KG1 (cell line): Measurements from ENCODE around the gene ADAMTS12.
"Not testable (repeated sequence)": the region's sequence is repeated elsewhere in the genome, so short reads cannot be mapped to it uniquely, and the experiment has no call there.

ENCODE experiments used
- DNase-seq: peaks from one replicate; lab custom pipeline; 2025; lab: John Stamatoyannopoulos, UW

Gene ADAMTS12

DNA sequence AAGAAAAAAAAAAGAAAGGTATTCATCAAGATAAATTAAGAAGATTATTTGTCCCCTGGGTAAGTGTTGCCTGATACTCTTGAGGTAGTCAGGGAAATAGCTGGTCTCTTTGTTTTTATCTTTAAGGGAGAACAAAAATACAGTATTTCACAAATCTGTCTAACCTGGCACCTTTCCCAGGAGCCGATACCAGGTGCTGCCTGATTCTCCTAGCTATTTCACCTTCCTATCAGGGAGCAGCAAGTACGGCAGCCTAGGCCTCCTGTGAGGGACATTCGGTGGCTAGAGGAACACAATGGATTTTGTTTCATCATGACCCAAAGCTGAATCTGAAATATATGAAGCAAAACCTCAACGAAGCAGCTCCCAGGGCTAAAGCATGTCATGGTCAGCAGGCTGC lies 365.0 kb downstream of the ADAMTS12 start:
- no peak for DNase-seq

- no peak for DNase-seq
Measured at GRCh38 chr5:33524476-33524875, 367.3 kb downstream of the ADAMTS12 start.

DNA sequence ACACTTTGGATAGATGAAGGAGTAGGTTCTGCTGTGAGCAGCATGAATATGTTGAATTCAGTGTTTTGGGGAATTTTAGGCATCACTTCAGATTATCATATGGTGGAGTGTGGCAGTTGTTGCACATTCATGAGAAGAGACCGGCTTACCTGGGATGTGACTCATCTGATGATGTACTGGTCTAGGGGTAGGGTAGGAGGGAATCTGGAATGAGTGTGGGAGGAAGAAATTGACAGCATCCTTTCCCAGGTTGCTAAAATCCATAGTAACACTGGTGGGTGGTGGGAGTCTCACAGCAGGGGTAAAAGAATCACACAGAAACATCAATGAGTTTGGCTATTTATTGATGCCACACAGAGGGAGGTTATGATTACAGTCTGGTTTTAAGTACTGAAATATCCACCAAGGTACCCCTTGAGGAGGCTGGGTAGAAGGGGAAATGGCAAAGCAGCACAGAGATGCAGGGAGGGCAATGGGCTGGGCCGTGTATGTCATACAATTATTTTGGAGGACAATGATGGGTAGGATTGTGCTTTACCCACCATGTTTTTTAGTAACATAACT lies 368.5 kb downstream of the ADAMTS12 start:
- no peak for DNase-seq

- no peak for DNase-seq
Measured at GRCh38 chr5:33516421-33516820, 375.4 kb downstream of the ADAMTS12 start.

DNA sequence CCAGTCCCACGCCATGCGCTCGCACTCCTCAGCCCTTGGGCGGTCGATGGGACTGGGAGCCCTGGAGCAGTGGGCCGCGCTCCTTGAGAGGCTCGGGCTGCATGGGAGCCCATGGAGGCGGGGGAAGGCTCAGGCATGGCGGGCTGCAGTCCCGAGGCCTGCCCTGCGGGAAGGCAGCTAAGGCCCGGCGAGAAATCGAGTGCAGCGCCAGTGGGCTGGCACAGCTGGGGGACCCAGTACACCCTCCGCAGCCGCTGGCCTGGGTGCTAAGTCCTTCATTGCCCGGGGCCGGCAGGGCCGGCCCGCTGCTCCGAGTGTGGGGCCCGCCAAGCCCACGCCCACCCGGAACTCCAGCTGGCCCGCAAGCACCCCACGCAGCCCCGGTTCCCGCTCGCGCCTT lies 376.4 kb downstream of the ADAMTS12 start:
- DNase-seq = not testable (repeated sequence)

DNA sequence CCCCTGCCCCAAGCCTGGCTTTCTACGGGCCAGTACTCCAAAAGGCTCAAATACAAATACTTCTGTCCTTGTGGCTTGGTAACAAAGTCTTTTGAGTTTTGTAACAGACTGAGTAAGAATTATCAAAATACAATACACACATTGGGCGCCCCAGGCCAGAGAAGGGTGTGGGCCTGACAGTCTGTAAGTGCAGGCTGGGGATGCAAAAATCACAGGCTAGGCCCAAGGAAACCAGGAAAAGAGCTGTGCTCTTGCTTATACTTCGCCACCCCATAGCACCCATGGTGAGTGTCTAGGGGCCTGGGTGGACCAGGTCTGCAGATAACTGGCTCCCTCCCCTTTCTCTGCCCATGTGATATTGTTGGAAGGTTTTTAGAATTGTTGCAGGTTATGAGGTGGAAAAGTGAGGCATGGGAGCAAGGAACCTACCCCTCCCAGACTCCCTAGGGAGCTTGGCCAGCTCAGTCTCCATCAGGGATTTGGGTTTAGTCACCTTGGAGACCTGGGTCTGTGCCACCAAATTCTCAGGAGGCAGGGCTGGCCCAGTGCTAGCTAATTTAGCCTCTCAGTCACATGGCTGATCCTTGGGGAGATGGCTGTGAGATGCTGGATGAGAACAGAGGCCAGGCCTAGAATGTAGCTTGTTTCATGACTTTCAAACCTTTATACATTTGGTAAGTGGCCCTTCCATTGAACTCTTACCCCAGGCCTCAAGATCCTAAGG lies 378.2 kb downstream of the ADAMTS12 start:
- DNase-seq = no peak

DNA sequence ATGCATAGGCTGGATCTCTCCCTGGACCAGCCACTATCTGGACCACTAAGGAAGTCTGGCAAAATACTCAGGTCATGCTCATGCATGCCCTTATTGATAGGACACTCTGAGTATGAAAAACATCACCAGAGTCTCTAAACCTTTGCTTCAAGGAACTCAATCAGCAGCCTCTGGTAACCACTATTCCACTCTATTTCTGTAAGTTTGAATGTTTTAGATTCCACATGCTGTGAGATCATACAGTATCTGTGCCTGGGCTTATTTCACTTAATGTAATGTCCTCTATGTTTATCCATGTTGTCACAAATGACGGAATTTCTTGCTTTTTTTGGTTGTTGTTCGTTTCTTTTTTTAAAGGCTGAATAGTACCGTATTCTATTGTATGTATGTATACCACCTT lies 382.8 kb downstream of the ADAMTS12 start:
- no peak for DNase-seq

DNA sequence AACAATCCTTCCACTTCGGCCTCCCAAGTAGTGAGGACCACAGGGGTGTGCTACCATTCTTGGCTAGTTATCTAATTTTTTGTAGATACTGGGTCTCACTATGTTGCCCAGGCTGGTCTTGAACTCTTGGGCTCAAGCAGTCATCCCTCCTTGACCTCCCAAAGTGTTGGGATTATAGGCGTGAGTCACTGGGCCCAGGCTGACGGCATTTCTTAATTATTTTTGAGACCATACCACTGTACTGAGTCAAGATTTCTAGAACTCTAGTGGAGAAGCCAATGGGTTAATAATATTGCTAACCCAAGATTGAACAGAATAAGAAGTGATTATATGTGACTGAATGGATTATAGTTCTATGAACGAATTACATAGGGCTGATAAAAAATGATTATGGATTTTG lies 384.4 kb downstream of the ADAMTS12 start:
- no peak for DNase-seq

DNA sequence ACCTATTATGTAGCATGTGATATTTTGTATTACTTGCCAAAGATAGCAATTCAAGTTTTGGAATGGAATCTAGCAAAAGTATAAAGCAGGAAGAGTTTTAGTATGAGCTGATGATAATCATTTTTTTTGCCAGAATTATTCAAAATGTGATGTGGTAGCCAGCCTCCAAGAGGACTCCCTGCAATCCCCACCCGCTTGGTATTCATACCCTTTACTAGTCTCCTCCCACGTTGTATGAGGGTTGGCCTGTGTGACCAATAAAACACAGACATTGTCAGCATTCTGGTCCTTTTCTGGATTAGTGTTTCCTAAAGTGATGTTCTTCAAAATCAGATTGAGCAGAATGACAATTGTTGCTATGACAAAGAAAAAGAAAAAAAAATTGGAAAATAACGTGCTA lies 387.2 kb downstream of the ADAMTS12 start:
- no peak for DNase-seq

DNA sequence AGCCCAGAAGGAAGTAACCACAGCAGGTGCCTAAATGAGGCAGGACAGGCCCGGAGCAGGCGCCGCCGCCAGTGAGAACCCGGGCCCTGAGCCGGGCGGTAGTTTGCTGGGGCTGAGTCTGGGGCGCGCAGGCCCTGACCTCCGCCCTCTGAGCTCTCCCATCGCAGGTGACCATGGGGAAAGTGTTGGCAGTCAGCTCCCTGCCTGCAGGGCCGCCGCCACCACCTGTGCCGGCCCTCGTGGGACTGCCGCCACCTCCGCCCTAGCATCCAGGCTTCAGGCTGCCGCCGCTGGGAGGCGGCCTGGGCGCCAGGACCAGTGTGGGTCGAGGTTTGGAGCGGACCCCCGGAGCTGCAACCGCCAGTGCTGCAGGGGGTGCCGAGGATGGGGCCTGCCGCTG lies 389.9 kb downstream of the ADAMTS12 start:
- DNase-seq = no peak

DNA sequence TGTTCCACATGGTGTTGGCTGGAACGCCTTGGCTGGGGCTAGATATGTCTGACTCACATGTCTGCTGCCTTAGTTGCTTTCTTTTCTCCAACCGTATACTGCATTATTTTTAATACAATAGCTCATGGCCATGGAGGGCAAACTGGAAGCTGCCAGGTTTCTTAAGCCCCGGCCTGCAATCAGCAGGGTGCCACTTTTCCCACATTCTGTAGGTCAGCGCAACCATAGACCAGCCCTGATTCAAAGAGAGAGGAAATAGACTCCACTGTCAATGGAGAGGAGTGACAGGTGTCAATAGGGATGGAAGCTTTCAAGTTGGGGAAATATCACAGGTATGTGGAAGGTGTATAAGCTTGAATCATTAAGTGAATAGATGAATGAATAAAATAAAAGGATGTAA lies 390.5 kb downstream of the ADAMTS12 start:
- DNase-seq = no peak

DNA sequence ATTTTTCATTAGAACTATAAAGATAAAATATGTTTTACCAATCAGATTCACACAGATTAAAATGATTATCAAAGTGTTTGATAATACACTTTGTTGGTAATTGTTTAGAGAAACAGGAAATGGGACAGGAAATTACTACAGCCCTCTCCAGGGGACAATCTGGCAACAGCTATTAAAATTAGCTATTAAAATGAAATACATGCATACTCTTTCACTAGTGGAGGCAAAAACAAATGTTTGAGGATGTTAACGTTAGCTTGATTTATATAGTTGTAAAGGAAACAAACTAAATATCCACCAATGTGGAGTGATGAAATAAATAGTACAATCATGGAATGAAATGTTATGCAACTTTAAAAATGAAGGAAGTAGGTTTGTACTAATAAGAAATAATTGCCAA lies 397.3 kb downstream of the ADAMTS12 start:
- no peak for DNase-seq

GRCh38 chr5:33491941-33492340 lies 399.8 kb downstream of the ADAMTS12 start:
- no peak for DNase-seq

- DNase-seq = no peak
Measured at GRCh38 chr5:33490071-33490665, 401.6 kb downstream of the ADAMTS12 start.

DNA sequence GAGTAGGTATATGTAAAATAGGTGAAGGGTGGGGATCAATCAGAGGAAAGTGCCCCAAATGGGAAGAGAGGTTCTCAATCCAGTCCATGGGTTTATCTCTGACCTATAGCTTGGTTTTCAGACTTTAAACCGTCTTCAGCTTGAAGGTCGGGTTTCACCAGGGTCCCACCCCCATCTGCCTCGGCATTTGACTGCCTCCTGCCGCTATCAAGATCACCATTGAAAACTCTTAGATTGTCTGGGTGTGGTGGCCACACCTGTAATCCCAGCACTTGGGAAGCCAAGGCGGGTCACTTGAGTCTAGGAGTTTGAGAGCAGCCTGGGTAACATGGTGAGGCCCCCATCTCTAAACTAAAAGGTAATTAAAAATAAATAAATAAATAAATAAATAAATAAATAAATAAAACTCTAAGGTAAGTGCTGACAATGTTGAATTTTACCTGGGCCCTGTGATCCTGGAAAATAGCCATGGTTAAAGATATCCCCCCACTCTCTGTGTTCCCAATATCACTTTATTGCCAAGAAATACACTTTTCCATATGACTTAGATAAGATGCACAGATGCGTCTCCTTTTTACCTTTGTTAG lies 402.2 kb downstream of the ADAMTS12 start:
- no peak for DNase-seq

- DNase-seq = no peak
Measured at GRCh38 chr5:33488558-33489355, 403.0 kb downstream of the ADAMTS12 start.

GRCh38 chr5:33487236-33487635 lies 404.6 kb downstream of the ADAMTS12 start:
- no peak for DNase-seq

GRCh38 chr5:33482335-33482734 lies 409.5 kb downstream of the ADAMTS12 start:
- no peak for DNase-seq

GRCh38 chr5:33480876-33481275 lies 410.9 kb downstream of the ADAMTS12 start:
- no peak for DNase-seq

DNA sequence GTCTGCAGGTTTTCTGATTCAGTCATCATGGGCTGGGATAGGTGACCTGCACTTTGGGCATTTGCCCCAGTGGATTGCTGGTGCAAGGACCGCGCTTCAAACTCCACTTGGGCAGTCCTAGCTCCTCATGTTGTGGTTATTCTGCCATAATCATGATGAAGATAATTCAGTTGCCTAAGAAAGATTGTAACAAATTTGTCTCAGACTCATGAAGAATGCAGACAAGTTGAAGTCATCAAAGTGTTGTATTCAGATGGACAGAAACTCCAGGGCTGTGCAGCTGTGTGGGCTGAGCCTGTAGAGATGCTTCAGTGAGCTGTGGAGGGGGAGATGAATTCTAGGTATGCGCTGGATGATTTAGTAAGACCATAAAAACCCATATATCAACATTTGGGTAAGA lies 412.5 kb downstream of the ADAMTS12 start:
- no peak for DNase-seq

GRCh38 chr5:33477816-33478215 lies 414.0 kb downstream of the ADAMTS12 start:
- DNase-seq = no peak

GRCh38 chr5:33476992-33477391 lies 414.8 kb downstream of the ADAMTS12 start:
- no peak for DNase-seq
